ENCODE measurements around the gene NIM1K. TPM values are rescaled to one million over a fixed set of nuclear protein-coding genes. Genes with fewer than 3 reads are reported as not detected.

The NIM1K gene
- total and polyA plus RNA-seq, 10 of the 15 experiments (the other 5 are each of a cell fraction or from before 2014, with no cell fraction given), result 0.27 to 1.7 (median 0.66) TPM

GRCh38 chr5:43279548-43280274 is 87.7 kb downstream of the NIM1K start:
- Histone ChIP-seq H3K4me3 (no peak overlapping the region), H3K4me2 (ENCODE audit: control insufficient read depth, insufficient read depth) (no peak overlapping the region), H3K9me3 (replicated peaks; ENCODE audit: control insufficient read depth, insufficient read depth, low read length) (no peaks in the 10 kb centered on the region), H4K20me1 (ENCODE audit: control insufficient read depth, insufficient read depth) (no peaks in the 10 kb centered on the region), H3K27ac (ENCODE audit: control insufficient read depth, insufficient read depth) (no peak overlapping the region), H2AFZ (ENCODE audit: control insufficient read depth, low read depth, low read length) (no peak overlapping the region), H3K9ac (ENCODE audit: control insufficient read depth, insufficient read depth, low read length) (no peak overlapping the region), H3K36me3 (ENCODE audit: control insufficient read depth in 2 of 2, insufficient read depth in 2 of 2, low read length in 1 of 2) (no peaks in the 10 kb centered on the region), H3K4me1 (ENCODE audit: control insufficient read depth, insufficient read depth, low read length) (no peaks in the 10 kb centered on the region), H3K27me3 (replicated peaks in 1 of 2; ENCODE audit: control insufficient read depth in 2 of 2, insufficient read depth in 2 of 2, low read length in 1 of 2) (no peaks in the 10 kb centered on the region), H3K79me2 (ENCODE audit: control insufficient read depth, insufficient read depth, low read length) (no peaks in the 10 kb centered on the region)
- ATAC-seq, result no peak
- in situ Hi-C loops (cut with MboI) (no loop called here), intact Hi-C loops (cut with micrococcal nuclease; ENCODE audit: unreplicated experiment) (no loop called here)
- ChIA-PET CTCF (interaction anchor here (0.6 kb wide), 1 partner anchor 57 kb away, joined by 5 read pairs; no protein-coding TSS in a partner anchor), POLR2A (no interaction called here), RAD21 (ENCODE audit: unreplicated experiment) (no interaction called here), SMC1A (ENCODE audit: uncharacterized antibody, unreplicated experiment) (no interaction called here)
- no peak for FAIRE-seq
- DNase-seq (ENCODE audit: low read depth, low spot score), result no peak
- TF ChIP-seq MTA2 (IDR thresholded peaks at IDR 0.05; ENCODE audit: low read depth), result no peak
- no peak for TF ChIP-seq SUZ12 (IDR thresholded peaks at IDR 0.05; ENCODE audit: unreplicated experiment)
- no peak for TF ChIP-seq NR2F1 (conservative IDR thresholded peaks at IDR 0.05)
- TF ChIP-seq, protein P1, sequence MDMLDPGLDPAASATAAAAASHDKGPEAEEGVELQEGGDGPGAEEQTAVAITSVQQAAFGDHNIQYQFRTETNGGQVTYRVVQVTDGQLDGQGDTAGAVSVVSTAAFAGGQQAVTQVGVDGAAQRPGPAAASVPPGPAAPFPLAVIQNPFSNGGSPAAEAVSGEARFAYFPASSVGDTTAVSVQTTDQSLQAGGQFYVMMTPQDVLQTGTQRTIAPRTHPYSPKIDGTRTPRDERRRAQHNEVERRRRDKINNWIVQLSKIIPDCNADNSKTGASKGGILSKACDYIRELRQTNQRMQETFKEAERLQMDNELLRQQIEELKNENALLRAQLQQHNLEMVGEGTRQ (IDR thresholded peaks at IDR 0.05; ENCODE audit: borderline replicate concordance, low read depth, low read length), result no peak
- no TSS peak for BruUV-seq (replicated peaks)
- 73% methylated on average over 12 of the region's 12 CpGs for WGBS (ENCODE audit: insufficient coverage, insufficient replicate concordance, low lambda C conversion rate, missing lambda C conversion rate)
